SH-SY5Y (cell line): Measurements from ENCODE around the gene SREBF2.

Experiments used
- GATA2 ChIP-seq: IDR thresholded peaks from 2 replicates; pipeline ENCODE4 v1.6.1; 2011; ENCODE audit warnings: mild to moderate bottlenecking, low read depth, low read length
- GATA3 ChIP-seq: IDR thresholded peaks from 2 replicates; pipeline ENCODE4 v1.6.1; 2011; ENCODE audit warnings: low read depth, mild to moderate bottlenecking, low read length, moderate library complexity

Gene SREBF2

GRCh38 chr22:41813726-41814410, 19.0 kb upstream of the SREBF2 start:
- TF ChIP-seq GATA3 (no peak), GATA2 (no peak)

- TF ChIP-seq GATA3, result no peak
- no peak for TF ChIP-seq GATA2
These were observed 17.2 kb upstream of the SREBF2 start for GRCh38 chr22:41815716-41816115.

GRCh38 chr22:41816241-41816640, 16.7 kb upstream of the SREBF2 start:
- TF ChIP-seq GATA3 (no peak), GATA2 (no peak)

GRCh38 chr22:41816871-41817270, 16.0 kb upstream of the SREBF2 start:
- TF ChIP-seq GATA3 (no peak), GATA2 (no peak)

GRCh38 chr22:41818011-41818410, 14.9 kb upstream of the SREBF2 start:
- no peak for TF ChIP-seq GATA2
- no peak for TF ChIP-seq GATA3

- TF ChIP-seq GATA3, result no peak
- TF ChIP-seq GATA2, result no peak
These were observed 14.3 kb upstream of the SREBF2 start for GRCh38 chr22:41818596-41818995.

- TF ChIP-seq GATA3 (no peak), GATA2 (no peak)
These were observed 13.6 kb upstream of the SREBF2 start for GRCh38 chr22:41819257-41819656.

GRCh38 chr22:41820447-41820846, 12.5 kb upstream of the SREBF2 start:
- no peak for TF ChIP-seq GATA2
- no peak for TF ChIP-seq GATA3

- no peak for TF ChIP-seq GATA2
- TF ChIP-seq GATA3, result no peak
These were observed 11.2 kb upstream of the SREBF2 start for GRCh38 chr22:41821471-41822316.

GRCh38 chr22:41822317-41823057, 10.4 kb upstream of the SREBF2 start:
- no peak for TF ChIP-seq GATA2
- no peak for TF ChIP-seq GATA3

- TF ChIP-seq GATA3 (no peak), GATA2 (no peak)
These were observed 9.1 kb upstream of the SREBF2 start for GRCh38 chr22:41823797-41824196.

- no peak for TF ChIP-seq GATA3
These were observed 7.5 kb upstream of the SREBF2 start for GRCh38 chr22:41825376-41825775.

GRCh38 chr22:41826021-41826420, 6.9 kb upstream of the SREBF2 start:
- TF ChIP-seq GATA2 (no peak), GATA3 (no peak)

- TF ChIP-seq GATA3 (no peak), GATA2 (no peak)
These were observed 6.2 kb upstream of the SREBF2 start for GRCh38 chr22:41826430-41827383.
